BJ (cell line): ENCODE data around the gene AHDC1. TPM values are rescaled to one million over a fixed set of nuclear protein-coding genes. Genes with fewer than 3 reads are reported as not detected.

Experiments used
- CTCF ChIA-PET: fragments of 350-600 bp; formaldehyde crosslinking; extraction: SDS; loops from one replicate; lab custom pipeline; 2021; ENCODE audit warnings: antibody characterized with exemption, inconsistent platforms; lab: Yijun Ruan, JAX
- POLR2A ChIA-PET: fragments of 300-600 bp; sonication (Branson Sonifier 250); formaldehyde crosslinking; extraction: SDS; loops from one replicate; lab custom pipeline; 2021; ENCODE audit warnings: antibody characterized with exemption; lab: Charles Lee
- DNase-seq: peaks from one replicate; pipeline ENCODE4 v3.0.0-alpha.2; 2011; ENCODE audit warnings: low read depth
- H3K27me3 ChIP-seq: 2 replicates; pipeline ENCODE4 v1.6.0; 2011; ENCODE audit warnings: low read length; ENCODE audit not compliant: control insufficient read depth, insufficient read depth
- H3K36me3 ChIP-seq: 2 replicates; pipeline ENCODE4 v1.5.1; 2011; ENCODE audit warnings: low read length; ENCODE audit not compliant: control insufficient read depth, insufficient read depth
- H3K4me3 ChIP-seq: 2 replicates; pipeline ENCODE4 v1.5.1; 2011; ENCODE audit warnings: low read depth, mild to moderate bottlenecking, control low read depth, low read length
- polyA minus RNA-seq: library from RNA; depleted of rRNA, polyadenylated mRNA; stranded (reverse); fragments of >200 nt; gene quantifications from 2 replicates; pipeline ENCODE4 v1.2.3, GENCODE V29; 2011; rRNA and poly(A)+ RNA removed
- polyA plus RNA-seq: library from polyadenylated mRNA; depleted of rRNA; stranded (reverse); fragments of >200 nt; gene quantifications from 2 replicates; pipeline ENCODE4 v1.2.3, GENCODE V29; 2011; rRNA removed
- TF ChIP-seq, protein P1 (sequence below): IDR thresholded peaks from 2 replicates; pipeline ENCODE4 v1.5.1; 2011; ENCODE audit warnings: low read depth, mild to moderate bottlenecking, control low read depth, inconsistent platforms, low read length, moderate library complexity; ENCODE audit not compliant: insufficient read depth

AHDC1 gene, protein sequence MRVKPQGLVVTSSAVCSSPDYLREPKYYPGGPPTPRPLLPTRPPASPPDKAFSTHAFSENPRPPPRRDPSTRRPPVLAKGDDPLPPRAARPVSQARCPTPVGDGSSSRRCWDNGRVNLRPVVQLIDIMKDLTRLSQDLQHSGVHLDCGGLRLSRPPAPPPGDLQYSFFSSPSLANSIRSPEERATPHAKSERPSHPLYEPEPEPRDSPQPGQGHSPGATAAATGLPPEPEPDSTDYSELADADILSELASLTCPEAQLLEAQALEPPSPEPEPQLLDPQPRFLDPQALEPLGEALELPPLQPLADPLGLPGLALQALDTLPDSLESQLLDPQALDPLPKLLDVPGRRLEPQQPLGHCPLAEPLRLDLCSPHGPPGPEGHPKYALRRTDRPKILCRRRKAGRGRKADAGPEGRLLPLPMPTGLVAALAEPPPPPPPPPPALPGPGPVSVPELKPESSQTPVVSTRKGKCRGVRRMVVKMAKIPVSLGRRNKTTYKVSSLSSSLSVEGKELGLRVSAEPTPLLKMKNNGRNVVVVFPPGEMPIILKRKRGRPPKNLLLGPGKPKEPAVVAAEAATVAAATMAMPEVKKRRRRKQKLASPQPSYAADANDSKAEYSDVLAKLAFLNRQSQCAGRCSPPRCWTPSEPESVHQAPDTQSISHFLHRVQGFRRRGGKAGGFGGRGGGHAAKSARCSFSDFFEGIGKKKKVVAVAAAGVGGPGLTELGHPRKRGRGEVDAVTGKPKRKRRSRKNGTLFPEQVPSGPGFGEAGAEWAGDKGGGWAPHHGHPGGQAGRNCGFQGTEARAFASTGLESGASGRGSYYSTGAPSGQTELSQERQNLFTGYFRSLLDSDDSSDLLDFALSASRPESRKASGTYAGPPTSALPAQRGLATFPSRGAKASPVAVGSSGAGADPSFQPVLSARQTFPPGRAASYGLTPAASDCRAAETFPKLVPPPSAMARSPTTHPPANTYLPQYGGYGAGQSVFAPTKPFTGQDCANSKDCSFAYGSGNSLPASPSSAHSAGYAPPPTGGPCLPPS (N-terminal part only)
- polyA plus RNA-seq, result 3.5 and 4.1 TPM in 2 replicates
- 4.4 and 5.2 TPM in 2 replicates for polyA minus RNA-seq

DNA sequence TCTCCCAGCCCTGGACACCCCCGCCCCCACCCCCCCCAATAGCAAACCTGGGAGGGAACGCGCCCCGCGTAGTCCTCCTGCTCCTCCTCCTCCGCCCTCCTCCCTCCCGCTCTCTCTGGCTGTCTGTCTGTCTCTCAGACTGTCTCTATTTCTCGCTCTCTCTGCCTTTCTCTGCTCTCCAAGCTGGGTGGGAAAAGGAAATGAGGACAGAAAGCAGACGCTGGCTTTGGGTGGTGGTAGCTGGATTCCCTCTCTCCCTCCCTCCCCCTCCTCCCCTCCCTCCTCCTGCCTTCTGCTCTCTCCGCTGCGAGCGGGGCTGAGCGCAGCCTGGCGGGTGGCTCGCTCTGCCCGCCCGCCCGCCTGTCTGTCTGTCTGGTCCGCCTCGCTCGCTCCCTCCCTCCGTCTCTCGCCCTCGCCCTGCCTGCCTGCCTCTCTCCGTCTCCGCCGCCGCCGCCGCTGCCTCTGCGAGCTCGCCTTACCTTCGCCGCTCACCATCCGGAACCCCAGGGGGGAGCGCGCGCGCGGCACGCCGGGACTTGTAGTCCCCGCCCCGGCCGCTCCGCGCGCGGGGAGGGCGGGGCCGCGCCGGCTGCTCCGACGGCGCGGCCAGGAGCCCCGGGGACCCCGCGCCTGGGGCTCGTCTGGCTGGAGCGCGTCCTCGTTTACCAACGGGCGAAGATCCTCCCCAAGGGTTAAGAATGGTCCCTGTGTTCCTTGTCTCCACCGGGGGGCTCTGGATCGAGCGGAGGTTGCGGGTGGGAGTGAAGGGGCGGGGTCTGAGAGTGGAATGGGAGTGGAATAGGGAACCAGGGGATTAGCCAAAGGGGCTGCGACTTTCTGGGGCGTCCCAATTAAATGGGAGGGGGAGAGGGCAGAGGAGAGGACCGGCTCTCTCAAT lies at the start of gene AHDC1:
AHDC1 (minus strand) TSS at position 464 of the 898 bp plus-strand sequence. CDS start 52,029 bp downstream, outside the sequence.
- POLR2A ChIA-PET, result interaction anchor here (0.7 kb wide), 1 partner anchor 78 kb away, joined by 3 read pairs; no protein-coding TSS in a partner anchor
- no peaks in the 10 kb centered on the region for H3K36me3 ChIP-seq
- DNase-seq, result no peak
- no peaks in the 10 kb centered on the region for H3K27me3 ChIP-seq
- CTCF ChIA-PET, result interaction anchor here (0.7 to 12.5 kb wide), 12 partner anchors 12 to 305 kb away, joined by 3 to 238 read pairs (median 19); no protein-coding TSS in a partner anchor
- peak within 1 kb of the TSS; percentile 82 for H3K4me3 ChIP-seq
- TF ChIP-seq, protein P1, sequence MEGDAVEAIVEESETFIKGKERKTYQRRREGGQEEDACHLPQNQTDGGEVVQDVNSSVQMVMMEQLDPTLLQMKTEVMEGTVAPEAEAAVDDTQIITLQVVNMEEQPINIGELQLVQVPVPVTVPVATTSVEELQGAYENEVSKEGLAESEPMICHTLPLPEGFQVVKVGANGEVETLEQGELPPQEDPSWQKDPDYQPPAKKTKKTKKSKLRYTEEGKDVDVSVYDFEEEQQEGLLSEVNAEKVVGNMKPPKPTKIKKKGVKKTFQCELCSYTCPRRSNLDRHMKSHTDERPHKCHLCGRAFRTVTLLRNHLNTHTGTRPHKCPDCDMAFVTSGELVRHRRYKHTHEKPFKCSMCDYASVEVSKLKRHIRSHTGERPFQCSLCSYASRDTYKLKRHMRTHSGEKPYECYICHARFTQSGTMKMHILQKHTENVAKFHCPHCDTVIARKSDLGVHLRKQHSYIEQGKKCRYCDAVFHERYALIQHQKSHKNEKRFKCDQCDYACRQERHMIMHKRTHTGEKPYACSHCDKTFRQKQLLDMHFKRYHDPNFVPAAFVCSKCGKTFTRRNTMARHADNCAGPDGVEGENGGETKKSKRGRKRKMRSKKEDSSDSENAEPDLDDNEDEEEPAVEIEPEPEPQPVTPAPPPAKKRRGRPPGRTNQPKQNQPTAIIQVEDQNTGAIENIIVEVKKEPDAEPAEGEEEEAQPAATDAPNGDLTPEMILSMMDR, result peak; percentile 18; the same call in 1 of the 2 replicates

DNA sequence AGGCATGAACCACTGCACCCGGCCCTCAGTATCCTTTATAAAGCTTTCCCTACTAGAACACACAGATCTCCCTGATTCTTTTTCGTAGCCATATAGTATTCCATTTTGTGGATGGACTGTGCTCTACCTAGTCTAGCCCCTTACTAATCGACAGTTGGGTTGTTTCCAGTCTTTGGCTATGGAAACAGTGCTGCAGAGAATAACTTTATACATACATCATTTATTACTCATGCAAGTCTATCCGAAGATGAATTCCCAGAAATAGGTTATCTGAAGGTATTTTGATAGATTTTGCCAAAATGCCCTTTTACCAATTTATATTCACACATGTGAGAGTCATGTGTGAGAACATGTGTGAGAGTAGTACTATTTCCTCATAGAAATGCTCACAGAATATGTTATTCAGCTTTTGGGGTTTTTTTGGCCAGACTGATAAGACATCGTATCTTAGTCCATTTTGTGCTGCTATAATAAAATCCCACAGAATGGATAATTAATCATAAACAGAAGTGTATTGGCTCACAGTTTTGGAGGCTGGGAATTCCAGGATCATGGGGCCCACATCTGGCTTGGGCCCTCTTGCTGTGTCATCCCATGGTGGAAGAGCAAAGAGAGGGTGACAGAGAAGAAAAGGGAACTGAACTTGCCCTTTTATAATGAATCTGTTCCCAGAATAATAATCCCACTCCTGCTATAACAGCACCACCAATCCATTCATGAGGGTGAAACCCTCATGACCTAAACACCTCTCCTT lies 48.3 kb upstream of the AHDC1 start:
- no peaks in the 10 kb centered on the region for H3K27me3 ChIP-seq
- H3K4me3 ChIP-seq, result no peak overlapping the region
- H3K36me3 ChIP-seq, result no peaks in the 10 kb centered on the region
- TF ChIP-seq, protein P1, result no peak
- ChIA-PET POLR2A (no interaction called here), CTCF (interaction anchor here (1.6 kb wide), 1 partner anchor 9 kb away, joined by 5 read pairs; no protein-coding TSS in a partner anchor)
- DNase-seq, result no peak

DNA sequence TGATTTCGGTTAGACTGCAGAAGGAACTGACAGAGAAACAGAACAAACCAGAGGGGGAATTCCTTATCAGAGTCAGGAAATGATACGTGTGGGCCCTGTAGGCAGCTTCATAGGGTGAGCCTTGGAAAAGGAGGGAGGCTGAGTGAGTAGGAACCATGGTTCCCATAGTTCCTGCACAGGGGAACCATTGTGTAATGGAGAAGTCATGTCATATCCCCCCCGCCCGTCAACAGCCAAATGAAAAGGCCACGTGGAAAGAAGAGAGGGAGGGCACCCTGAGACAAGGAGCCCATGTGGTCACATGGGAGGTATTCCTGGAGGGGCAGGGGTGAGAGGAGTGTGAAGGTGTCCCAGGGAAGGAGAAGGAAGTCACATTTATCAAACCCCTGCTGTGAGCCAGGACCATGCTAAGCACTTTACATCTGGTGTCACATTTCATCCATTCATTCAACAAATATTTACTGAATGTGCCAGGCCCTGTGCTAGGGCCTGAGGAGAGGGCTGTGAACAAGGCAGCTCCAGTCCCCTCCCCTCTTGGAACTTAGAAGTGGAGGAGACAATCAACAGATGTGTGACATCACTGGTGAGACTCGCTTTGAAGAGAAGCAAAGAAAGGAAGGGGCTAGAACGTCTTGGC lies 46.7 kb upstream of the AHDC1 start:
- ChIA-PET CTCF (interaction anchor here (0.9 to 4.6 kb wide), 8 partner anchors 12 to 354 kb away, joined by 3 to 24 read pairs (median 3); no protein-coding TSS in a partner anchor), POLR2A (no interaction called here)
- H3K36me3 ChIP-seq, result no peaks in the 10 kb centered on the region
- H3K27me3 ChIP-seq, result no peaks in the 10 kb centered on the region
- TF ChIP-seq, protein P1, result no peak
- DNase-seq, result peak; percentile 41
- no peak overlapping the region for H3K4me3 ChIP-seq

DNA sequence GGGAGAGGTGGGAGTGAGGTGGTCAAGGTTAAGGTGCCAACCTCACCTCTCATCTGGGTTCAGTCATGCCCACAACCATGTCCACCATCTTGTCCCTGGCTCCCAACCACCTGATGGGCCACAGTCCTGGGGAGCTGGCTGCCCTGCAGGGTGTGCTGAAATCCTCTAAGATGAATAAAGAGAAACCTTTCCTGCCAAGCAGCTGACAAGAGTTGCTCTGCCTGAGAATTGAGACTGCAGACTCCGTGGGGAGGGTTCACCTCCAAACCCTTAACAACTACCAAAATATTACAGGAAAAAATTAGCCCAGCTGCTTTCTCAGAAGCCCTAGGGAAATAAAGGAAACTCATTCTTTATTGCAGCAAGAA lies 46.2 kb upstream of the AHDC1 start:
- no peak for DNase-seq
- H3K36me3 ChIP-seq, result no peaks in the 10 kb centered on the region
- CTCF ChIA-PET, result interaction anchor here (0.9 to 4.6 kb wide), 7 partner anchors 13 to 354 kb away, joined by 3 to 24 read pairs (median 3); no protein-coding TSS in a partner anchor
- H3K4me3 ChIP-seq, result no peak overlapping the region
- no peaks in the 10 kb centered on the region for H3K27me3 ChIP-seq
- POLR2A ChIA-PET, result no interaction called here
- TF ChIP-seq, protein P1, result no peak
